ENCODE results near the gene SH3RF2.

SH3RF2 gene

DNA sequence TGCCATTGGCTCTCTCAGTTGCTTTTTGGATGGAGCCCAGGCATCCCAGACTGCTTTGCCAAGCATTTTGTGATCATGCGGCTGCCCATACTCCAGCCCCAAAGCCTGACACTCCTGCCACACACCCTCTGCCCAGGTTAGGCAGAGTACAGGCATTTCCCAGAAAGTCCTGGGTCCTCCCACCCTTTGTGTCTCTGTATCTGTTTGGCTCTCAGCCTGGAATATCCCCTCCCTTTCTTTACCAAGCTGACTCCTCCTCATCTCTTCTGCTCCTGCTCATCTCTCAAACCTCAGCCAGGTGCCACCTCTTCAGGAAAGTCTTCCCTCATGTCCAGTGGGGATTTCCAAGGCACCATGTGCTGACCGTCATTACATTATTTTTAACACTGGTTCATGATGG is 14.3 kb upstream of the SH3RF2 start:
- ChIA-PET POLR2A (no interaction called here), CTCF (interaction anchor here (1.0 to 1.5 kb wide), 2 partner anchors 14 to 65 kb away, joined by 3 to 4 read pairs; no protein-coding TSS in a partner anchor)

DNA sequence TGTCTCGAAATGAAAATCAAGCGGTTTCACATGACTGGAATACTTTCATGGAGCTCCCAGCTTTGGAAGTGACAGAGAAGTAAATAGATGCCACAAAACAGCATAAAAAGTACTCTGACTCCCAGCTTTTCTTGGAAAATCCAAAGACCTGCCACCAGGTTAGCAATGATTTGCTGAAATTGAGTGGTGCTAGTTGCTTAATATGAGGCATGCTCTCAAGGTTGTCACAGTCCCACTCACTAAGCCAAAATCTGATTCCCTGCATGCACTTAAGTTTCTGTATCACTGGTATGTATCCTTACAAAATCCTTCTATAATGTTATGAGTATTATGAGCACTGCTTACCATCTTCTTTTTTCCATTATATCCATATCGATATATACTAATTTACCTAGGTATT is 13.0 kb upstream of the SH3RF2 start:
- Histone ChIP-seq H3K36me3 (ENCODE audit: control insufficient read depth in 2 of 2, insufficient read depth in 1 of 2, low read length in 2 of 2) (no peaks in the 10 kb centered on the region), H3K4me1 (ENCODE audit: control insufficient read depth, insufficient read depth, low read length) (peaks cover 10% of the 10 kb centered on the region; the same call in 1 of the 2 replicates), H3K4me3 (ENCODE audit: low read depth, low read length) (no peak overlapping the region), H3K9me3 (ENCODE audit: control insufficient read depth, insufficient read depth, low read depth, low read length) (no peaks in the 10 kb centered on the region), H3K27ac (ENCODE audit: extremely low read depth, low read depth, low read length) (no peak overlapping the region)
- TF ChIP-seq MZF1 (tag by site-specific recombination; IDR thresholded peaks at IDR 0.05; ENCODE audit: borderline replicate concordance) (0 out of 2 replicates have a peak, but pooled peaks have one; percentile 79), ZNF658 (tag by site-specific recombination; IDR thresholded peaks at IDR 0.05) (no peak), ZNF747 (tag by site-specific recombination; IDR thresholded peaks at IDR 0.05) (no peak), ZNF548 (tag by site-specific recombination; IDR thresholded peaks at IDR 0.05) (no peak), ZNF549 (tag by site-specific recombination; IDR thresholded peaks at IDR 0.05) (no peak)
- TF ChIP-seq, protein P1, sequence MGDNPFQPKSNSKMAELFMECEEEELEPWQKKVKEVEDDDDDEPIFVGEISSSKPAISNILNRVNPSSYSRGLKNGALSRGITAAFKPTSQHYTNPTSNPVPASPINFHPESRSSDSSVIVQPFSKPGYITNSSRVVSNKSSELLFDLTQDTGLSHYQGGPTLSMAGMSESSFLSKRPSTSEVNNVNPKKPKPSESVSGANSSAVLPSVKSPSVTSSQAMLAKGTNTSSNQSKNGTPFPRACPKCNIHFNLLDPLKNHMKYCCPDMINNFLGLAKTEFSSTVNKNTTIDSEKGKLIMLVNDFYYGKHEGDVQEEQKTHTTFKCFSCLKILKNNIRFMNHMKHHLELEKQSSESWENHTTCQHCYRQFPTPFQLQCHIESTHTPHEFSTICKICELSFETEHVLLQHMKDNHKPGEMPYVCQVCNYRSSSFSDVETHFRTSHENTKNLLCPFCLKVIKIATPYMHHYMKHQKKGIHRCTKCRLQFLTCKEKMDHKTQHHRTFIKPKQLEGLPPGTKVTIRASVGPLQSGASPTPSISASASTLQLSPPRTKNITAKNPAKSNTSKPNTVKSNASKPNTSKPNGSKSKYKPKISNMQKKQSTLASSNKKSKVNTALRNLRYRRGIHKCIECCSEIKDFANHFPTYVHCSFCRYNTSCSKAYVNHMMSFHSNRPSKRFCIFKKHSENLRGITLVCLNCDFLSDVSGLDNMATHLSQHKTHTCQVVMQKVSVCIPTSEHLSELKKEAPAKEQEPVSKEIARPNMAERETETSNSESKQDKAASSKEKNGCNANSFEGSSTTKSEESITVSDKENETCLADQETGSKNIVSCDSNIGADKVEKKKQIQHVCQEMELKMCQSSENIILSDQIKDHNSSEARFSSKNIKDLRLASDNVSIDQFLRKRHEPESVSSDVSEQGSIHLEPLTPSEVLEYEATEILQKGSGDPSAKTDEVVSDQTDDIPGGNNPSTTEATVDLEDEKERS (tag by site-specific recombination; IDR thresholded peaks at IDR 0.05) = no peak
- ChIA-PET CTCF (interaction anchor here (0.7 kb wide), 1 partner anchor 168 kb away, joined by 3 read pairs; no protein-coding TSS in a partner anchor), POLR2A (no interaction called here)

More for the DNA sequence above, 14.3 kb upstream of the SH3RF2 start:
- no peaks in the 10 kb centered on the region for H3K36me3 ChIP-seq (ENCODE audit: control insufficient read depth in 2 of 2, insufficient read depth in 1 of 2, low read length in 2 of 2)
- H3K9me3 ChIP-seq (ENCODE audit: control insufficient read depth, insufficient read depth, low read depth, low read length) = no peaks in the 10 kb centered on the region
- no peak for TF ChIP-seq ZBTB21 (tag by site-specific recombination; IDR thresholded peaks at IDR 0.05)
- TF ChIP-seq, protein P2, sequence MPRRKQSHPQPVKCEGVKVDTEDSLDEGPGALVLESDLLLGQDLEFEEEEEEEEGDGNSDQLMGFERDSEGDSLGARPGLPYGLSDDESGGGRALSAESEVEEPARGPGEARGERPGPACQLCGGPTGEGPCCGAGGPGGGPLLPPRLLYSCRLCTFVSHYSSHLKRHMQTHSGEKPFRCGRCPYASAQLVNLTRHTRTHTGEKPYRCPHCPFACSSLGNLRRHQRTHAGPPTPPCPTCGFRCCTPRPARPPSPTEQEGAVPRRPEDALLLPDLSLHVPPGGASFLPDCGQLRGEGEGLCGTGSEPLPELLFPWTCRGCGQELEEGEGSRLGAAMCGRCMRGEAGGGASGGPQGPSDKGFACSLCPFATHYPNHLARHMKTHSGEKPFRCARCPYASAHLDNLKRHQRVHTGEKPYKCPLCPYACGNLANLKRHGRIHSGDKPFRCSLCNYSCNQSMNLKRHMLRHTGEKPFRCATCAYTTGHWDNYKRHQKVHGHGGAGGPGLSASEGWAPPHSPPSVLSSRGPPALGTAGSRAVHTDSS (tag by site-specific recombination; IDR thresholded peaks at IDR 0.05) = no peak
- no peak for TF ChIP-seq ZNF121 (tag by site-specific recombination; IDR thresholded peaks at IDR 0.05)
- no peak for TF ChIP-seq ZNF112 (tag by site-specific recombination; IDR thresholded peaks at IDR 0.05)
- TF ChIP-seq, protein P3, sequence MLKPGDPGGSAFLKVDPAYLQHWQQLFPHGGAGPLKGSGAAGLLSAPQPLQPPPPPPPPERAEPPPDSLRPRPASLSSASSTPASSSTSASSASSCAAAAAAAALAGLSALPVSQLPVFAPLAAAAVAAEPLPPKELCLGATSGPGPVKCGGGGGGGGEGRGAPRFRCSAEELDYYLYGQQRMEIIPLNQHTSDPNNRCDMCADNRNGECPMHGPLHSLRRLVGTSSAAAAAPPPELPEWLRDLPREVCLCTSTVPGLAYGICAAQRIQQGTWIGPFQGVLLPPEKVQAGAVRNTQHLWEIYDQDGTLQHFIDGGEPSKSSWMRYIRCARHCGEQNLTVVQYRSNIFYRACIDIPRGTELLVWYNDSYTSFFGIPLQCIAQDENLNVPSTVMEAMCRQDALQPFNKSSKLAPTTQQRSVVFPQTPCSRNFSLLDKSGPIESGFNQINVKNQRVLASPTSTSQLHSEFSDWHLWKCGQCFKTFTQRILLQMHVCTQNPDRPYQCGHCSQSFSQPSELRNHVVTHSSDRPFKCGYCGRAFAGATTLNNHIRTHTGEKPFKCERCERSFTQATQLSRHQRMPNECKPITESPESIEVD (tag by site-specific recombination; IDR thresholded peaks at IDR 0.05) = no peak
- TF ChIP-seq ZNF664 (tag by site-specific recombination; IDR thresholded peaks at IDR 0.05) = no peak
- TF ChIP-seq ZNF23 (tag by site-specific recombination; IDR thresholded peaks at IDR 0.05; ENCODE audit: borderline replicate concordance) = no peak
- no peak for TF ChIP-seq ZNF146 (tag by site-specific recombination; IDR thresholded peaks at IDR 0.05)
- TF ChIP-seq ZNF175 (tag by site-specific recombination; IDR thresholded peaks at IDR 0.05) = no peak
- TF ChIP-seq, protein P4, sequence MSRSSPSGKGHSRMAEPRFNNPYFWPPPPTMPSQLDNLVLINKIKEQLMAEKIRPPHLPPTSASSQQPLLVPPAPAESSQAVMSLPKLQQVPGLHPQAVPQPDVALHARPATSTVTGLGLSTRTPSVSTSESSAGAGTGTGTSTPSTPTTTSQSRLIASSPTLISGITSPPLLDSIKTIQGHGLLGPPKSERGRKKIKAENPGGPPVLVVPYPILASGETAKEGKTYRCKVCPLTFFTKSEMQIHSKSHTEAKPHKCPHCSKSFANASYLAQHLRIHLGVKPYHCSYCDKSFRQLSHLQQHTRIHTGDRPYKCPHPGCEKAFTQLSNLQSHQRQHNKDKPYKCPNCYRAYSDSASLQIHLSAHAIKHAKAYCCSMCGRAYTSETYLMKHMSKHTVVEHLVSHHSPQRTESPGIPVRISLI (tag by site-specific recombination; IDR thresholded peaks at IDR 0.05) = no peak
- TF ChIP-seq ZNF214 (tag by site-specific recombination; IDR thresholded peaks at IDR 0.05; ENCODE audit: borderline replicate concordance) = no peak
- TF ChIP-seq OSR2 (tag by site-specific recombination; IDR thresholded peaks at IDR 0.05) = no peak
- TF ChIP-seq ZNF155 (tag by site-specific recombination; IDR thresholded peaks at IDR 0.05) = no peak
- TF ChIP-seq ZFP3 (tag by site-specific recombination; IDR thresholded peaks at IDR 0.05; ENCODE audit: low read depth) = no peak
- no peak for TF ChIP-seq ZNF114 (tag by site-specific recombination; IDR thresholded peaks at IDR 0.05)
- no peak for TF ChIP-seq SP7 (tag by site-specific recombination; IDR thresholded peaks at IDR 0.05)
- H3K4me1 ChIP-seq (ENCODE audit: control insufficient read depth, insufficient read depth, low read length) = peaks cover 10% of the 10 kb centered on the region; the same call in 1 of the 2 replicates
- H3K4me3 ChIP-seq (ENCODE audit: low read depth, low read length) = no peak overlapping the region
- no peak overlapping the region for H3K27ac ChIP-seq (ENCODE audit: extremely low read depth, low read depth, low read length)

Measured in HEK293 (cell line).